HEK293 (cell line): Measurements from ENCODE around the gene EML6.

Experiments used
- CTCF ChIA-PET: fragments of 350-600 bp; formaldehyde crosslinking; extraction: SDS; loops from one replicate; lab custom pipeline; 2021; ENCODE audit warnings: antibody characterized with exemption; lab: Yijun Ruan, JAX
- POLR2A ChIA-PET: fragments of 300-600 bp; formaldehyde crosslinking; extraction: SDS; loops from one replicate; lab custom pipeline; 2020; ENCODE audit warnings: antibody characterized with exemption, inconsistent platforms; lab: Yijun Ruan, JAX
- H3K27ac ChIP-seq: fragments of 200-500 bp; sonication (Bioruptor generic); 2 replicates; pipeline ENCODE4 v1.5.1; 2014; ENCODE audit warnings: low read depth, low read length, control low read depth, inconsistent platforms; ENCODE audit errors: extremely low read depth
- H3K36me3 ChIP-seq, 2 experiments: fragments of 200-500 bp in 1 of 2; sonication (Bioruptor generic) in 1 of 2; 1 replicate in 1 of 2; 2 replicates in 1 of 2; pipeline ENCODE4 v1.5.1; 2014 to 2017; ENCODE audit warnings: inconsistent platforms in 2 of 2, low read length in 2 of 2; ENCODE audit not compliant: control insufficient read depth in 2 of 2, insufficient read depth in 1 of 2
- H3K4me1 ChIP-seq: fragments of 200-500 bp; sonication (Bioruptor generic); 2 replicates; pipeline ENCODE4 v1.5.1; 2014; ENCODE audit warnings: mild to moderate bottlenecking, low read length, inconsistent platforms; ENCODE audit not compliant: control insufficient read depth, insufficient read depth
- H3K4me3 ChIP-seq: 2 replicates; pipeline ENCODE4 v1.5.1; 2011; ENCODE audit warnings: low read depth, mild to moderate bottlenecking, control low read depth, low read length, moderate library complexity
- H3K9me3 ChIP-seq: fragments of 200-500 bp; sonication (Bioruptor generic); 2 replicates; pipeline ENCODE4 v1.5.1; 2014; ENCODE audit warnings: low read depth, low read length, inconsistent platforms; ENCODE audit not compliant: control insufficient read depth, insufficient read depth
- HOXD13 ChIP-seq: sonication (generic); formaldehyde crosslinking; IDR thresholded peaks from 2 replicates; pipeline ENCODE4 v1.8.0; 2022; ENCODE audit warnings: missing genetic modification reagents, borderline replicate concordance
- KLF1 ChIP-seq: fragments of 450-650 bp; formaldehyde crosslinking; IDR thresholded peaks from 2 replicates; pipeline ENCODE4 v1.5.1; 2016; ENCODE audit warnings: missing biosample characterization, missing genetic modification characterization
- KLF7 ChIP-seq: fragments of 450-650 bp; formaldehyde crosslinking; IDR thresholded peaks from 2 replicates; pipeline ENCODE4 v1.5.1; 2016; ENCODE audit warnings: missing biosample characterization, missing genetic modification characterization, borderline replicate concordance
- MEIS1 ChIP-seq: sonication (generic); formaldehyde crosslinking; IDR thresholded peaks from 2 replicates; pipeline ENCODE4 v1.8.1; 2022; ENCODE audit warnings: missing genetic modification reagents, mild to moderate bottlenecking, borderline replicate concordance
- PRDM1 ChIP-seq: fragments of 450-650 bp; formaldehyde crosslinking; IDR thresholded peaks from 2 replicates; pipeline ENCODE4; 2016; ENCODE audit warnings: missing biosample characterization, missing genetic modification characterization
- ZNF16 ChIP-seq: fragments of 450-650 bp; formaldehyde crosslinking; IDR thresholded peaks from 2 replicates; pipeline ENCODE4 v1.5.1; 2016; ENCODE audit warnings: low read depth, missing biosample characterization, missing genetic modification characterization
- ZNF24 ChIP-seq: fragments of 450-650 bp; formaldehyde crosslinking; IDR thresholded peaks from 2 replicates; pipeline ENCODE4 v1.5.1; 2016; ENCODE audit warnings: missing biosample characterization, missing genetic modification characterization
- ZNF391 ChIP-seq: fragments of 450-650 bp; formaldehyde crosslinking; IDR thresholded peaks from 2 replicates; pipeline ENCODE4 v1.5.1; 2016; ENCODE audit warnings: low read depth, missing biosample characterization, missing genetic modification characterization, borderline replicate concordance
- ZNF548 ChIP-seq: fragments of 450-650 bp; formaldehyde crosslinking; IDR thresholded peaks from 2 replicates; pipeline ENCODE4 v1.5.1; 2016; ENCODE audit warnings: missing biosample characterization, missing genetic modification characterization
- ZNF660 ChIP-seq: fragments of 450-650 bp; IDR thresholded peaks from 2 replicates; pipeline ENCODE4 v1.5.1; 2018; ENCODE audit warnings: missing biosample characterization, mild to moderate bottlenecking, missing genetic modification characterization
- ZNF843 ChIP-seq: fragments of 450-650 bp; formaldehyde crosslinking; IDR thresholded peaks from 2 replicates; pipeline ENCODE4 v1.5.1; 2016; ENCODE audit warnings: missing biosample characterization, missing genetic modification characterization
- TF ChIP-seq, protein P1 (sequence below): fragments of 450-650 bp; formaldehyde crosslinking; IDR thresholded peaks from 2 replicates; pipeline ENCODE4 v1.5.1; 2016; ENCODE audit warnings: missing biosample characterization, missing genetic modification characterization, borderline replicate concordance
- TF ChIP-seq, protein P2 (sequence below): fragments of 450-650 bp; formaldehyde crosslinking; IDR thresholded peaks from 2 replicates; pipeline ENCODE4 v1.5.1; 2017; ENCODE audit warnings: missing biosample characterization, missing genetic modification characterization
- TF ChIP-seq, protein P3 (sequence below): fragments of 450-650 bp; IDR thresholded peaks from 2 replicates; pipeline ENCODE4 v1.5.1; 2018; ENCODE audit warnings: missing biosample characterization, missing genetic modification characterization
- TF ChIP-seq, protein P4 (sequence below): fragments of 450-650 bp; formaldehyde crosslinking; IDR thresholded peaks from 2 replicates; pipeline ENCODE4 v1.5.1; 2016; ENCODE audit warnings: missing biosample characterization, missing genetic modification characterization
- TF ChIP-seq, protein P5 (sequence below): fragments of 450-650 bp; formaldehyde crosslinking; IDR thresholded peaks from 2 replicates; pipeline ENCODE4 v1.5.1; 2016; ENCODE audit warnings: missing biosample characterization, missing genetic modification characterization

Gene EML6

DNA sequence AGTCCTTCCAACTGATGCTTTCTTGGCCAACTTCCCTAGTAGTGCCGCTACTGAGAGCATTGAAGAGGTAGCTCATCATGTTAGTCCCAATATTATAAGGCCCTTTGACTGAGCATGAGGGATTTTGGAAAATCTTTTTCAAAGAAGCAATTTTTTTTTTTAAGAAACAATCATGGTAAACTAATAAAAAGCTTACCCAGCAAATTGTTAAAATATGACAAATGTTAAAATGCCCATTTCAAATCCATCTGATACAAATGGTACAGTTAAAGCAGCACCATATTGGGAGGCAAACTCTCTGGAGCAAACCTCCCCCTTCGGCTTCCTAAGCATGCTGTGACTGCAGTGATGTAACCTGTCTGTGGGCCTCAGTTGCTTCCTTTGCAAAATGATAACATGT lies 191.2 kb downstream of the EML6 start (continued):
- TF ChIP-seq, protein P1, sequence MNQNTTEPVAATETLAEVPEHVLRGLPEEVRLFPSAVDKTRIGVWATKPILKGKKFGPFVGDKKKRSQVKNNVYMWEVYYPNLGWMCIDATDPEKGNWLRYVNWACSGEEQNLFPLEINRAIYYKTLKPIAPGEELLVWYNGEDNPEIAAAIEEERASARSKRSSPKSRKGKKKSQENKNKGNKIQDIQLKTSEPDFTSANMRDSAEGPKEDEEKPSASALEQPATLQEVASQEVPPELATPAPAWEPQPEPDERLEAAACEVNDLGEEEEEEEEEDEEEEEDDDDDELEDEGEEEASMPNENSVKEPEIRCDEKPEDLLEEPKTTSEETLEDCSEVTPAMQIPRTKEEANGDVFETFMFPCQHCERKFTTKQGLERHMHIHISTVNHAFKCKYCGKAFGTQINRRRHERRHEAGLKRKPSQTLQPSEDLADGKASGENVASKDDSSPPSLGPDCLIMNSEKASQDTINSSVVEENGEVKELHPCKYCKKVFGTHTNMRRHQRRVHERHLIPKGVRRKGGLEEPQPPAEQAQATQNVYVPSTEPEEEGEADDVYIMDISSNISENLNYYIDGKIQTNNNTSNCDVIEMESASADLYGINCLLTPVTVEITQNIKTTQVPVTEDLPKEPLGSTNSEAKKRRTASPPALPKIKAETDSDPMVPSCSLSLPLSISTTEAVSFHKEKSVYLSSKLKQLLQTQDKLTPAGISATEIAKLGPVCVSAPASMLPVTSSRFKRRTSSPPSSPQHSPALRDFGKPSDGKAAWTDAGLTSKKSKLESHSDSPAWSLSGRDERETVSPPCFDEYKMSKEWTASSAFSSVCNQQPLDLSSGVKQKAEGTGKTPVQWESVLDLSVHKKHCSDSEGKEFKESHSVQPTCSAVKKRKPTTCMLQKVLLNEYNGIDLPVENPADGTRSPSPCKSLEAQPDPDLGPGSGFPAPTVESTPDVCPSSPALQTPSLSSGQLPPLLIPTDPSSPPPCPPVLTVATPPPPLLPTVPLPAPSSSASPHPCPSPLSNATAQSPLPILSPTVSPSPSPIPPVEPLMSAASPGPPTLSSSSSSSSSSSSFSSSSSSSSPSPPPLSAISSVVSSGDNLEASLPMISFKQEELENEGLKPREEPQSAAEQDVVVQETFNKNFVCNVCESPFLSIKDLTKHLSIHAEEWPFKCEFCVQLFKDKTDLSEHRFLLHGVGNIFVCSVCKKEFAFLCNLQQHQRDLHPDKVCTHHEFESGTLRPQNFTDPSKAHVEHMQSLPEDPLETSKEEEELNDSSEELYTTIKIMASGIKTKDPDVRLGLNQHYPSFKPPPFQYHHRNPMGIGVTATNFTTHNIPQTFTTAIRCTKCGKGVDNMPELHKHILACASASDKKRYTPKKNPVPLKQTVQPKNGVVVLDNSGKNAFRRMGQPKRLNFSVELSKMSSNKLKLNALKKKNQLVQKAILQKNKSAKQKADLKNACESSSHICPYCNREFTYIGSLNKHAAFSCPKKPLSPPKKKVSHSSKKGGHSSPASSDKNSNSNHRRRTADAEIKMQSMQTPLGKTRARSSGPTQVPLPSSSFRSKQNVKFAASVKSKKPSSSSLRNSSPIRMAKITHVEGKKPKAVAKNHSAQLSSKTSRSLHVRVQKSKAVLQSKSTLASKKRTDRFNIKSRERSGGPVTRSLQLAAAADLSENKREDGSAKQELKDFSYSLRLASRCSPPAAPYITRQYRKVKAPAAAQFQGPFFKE = no peak
- no peak for TF ChIP-seq ZNF391
- TF ChIP-seq ZNF16 (tag by site-specific recombination) = no peak
- no peak for TF ChIP-seq ZNF24 (tag by site-specific recombination)
- TF ChIP-seq KLF7 (tag by site-specific recombination) = no peak
- no peak for TF ChIP-seq HOXD13
- no peak for TF ChIP-seq PRDM1 (tag by site-specific recombination)
- TF ChIP-seq, all 188 proteins: peak for 0

DNA sequence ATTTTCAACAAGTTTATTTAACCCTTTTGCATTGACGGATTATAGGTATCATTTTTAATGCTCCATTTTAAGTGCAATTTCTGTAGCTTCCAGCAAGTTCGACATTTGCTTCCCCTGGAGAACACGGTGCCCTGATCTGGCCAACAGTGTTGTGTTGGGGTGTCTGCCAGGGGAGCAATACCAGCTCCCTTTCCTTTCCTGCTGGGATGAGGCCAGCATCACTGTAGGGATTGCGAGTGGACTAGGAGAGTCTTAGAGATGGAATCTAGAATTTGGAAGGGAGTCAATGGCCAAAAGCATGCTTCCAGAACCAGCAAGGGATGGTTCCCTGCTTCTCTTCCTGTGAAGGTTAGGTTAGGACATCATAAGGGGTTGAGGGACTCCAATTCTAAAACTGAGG lies 191.6 kb downstream of the EML6 start:
- no peak overlapping the region for H3K4me3 ChIP-seq
- TF ChIP-seq, protein P2, sequence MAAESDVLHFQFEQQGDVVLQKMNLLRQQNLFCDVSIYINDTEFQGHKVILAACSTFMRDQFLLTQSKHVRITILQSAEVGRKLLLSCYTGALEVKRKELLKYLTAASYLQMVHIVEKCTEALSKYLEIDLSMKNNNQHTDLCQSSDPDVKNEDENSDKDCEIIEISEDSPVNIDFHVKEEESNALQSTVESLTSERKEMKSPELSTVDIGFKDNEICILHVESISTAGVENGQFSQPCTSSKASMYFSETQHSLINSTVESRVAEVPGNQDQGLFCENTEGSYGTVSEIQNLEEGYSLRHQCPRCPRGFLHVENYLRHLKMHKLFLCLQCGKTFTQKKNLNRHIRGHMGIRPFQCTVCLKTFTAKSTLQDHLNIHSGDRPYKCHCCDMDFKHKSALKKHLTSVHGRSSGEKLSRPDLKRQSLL (tag by site-specific recombination) = no peak
- no peak overlapping the region for H3K27ac ChIP-seq
- ChIA-PET CTCF (interaction anchor here (0.6 kb wide), 3 partner anchors 250 to 1957 kb away, joined by 3 read pairs; no protein-coding TSS in a partner anchor), POLR2A (no interaction called here)
- no peaks in the 10 kb centered on the region for H3K36me3 ChIP-seq
- no peaks in the 10 kb centered on the region for H3K4me1 ChIP-seq
- H3K9me3 ChIP-seq = no peaks in the 10 kb centered on the region

DNA sequence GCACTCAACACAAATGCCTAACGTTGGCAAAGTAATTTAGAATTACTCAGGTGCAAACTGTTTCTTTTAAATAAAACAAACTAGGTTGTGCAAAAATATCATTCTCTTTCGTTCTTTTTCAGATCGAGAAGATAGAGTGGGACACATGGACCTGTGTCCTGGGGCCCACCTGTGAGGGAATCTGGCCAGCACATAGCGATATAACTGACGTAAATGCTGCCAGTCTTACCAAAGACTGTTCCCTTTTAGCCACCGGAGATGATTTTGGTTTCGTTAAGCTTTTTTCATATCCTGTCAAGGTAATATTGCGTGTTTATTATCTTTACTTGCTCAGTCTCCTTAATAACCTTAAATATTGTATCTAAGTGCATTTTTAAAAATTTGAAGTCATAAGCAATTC lies 193.2 kb downstream of the EML6 start:
- Histone ChIP-seq H3K4me3 (no peak overlapping the region), H3K9me3 (no peaks in the 10 kb centered on the region), H3K4me1 (no peaks in the 10 kb centered on the region), H3K36me3 (no peaks in the 10 kb centered on the region)
- CTCF ChIA-PET = no interaction called here
- POLR2A ChIA-PET = no interaction called here
- TF ChIP-seq, protein P3, sequence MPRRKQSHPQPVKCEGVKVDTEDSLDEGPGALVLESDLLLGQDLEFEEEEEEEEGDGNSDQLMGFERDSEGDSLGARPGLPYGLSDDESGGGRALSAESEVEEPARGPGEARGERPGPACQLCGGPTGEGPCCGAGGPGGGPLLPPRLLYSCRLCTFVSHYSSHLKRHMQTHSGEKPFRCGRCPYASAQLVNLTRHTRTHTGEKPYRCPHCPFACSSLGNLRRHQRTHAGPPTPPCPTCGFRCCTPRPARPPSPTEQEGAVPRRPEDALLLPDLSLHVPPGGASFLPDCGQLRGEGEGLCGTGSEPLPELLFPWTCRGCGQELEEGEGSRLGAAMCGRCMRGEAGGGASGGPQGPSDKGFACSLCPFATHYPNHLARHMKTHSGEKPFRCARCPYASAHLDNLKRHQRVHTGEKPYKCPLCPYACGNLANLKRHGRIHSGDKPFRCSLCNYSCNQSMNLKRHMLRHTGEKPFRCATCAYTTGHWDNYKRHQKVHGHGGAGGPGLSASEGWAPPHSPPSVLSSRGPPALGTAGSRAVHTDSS (tag by site-specific recombination) = no peak
- TF ChIP-seq, protein P4, sequence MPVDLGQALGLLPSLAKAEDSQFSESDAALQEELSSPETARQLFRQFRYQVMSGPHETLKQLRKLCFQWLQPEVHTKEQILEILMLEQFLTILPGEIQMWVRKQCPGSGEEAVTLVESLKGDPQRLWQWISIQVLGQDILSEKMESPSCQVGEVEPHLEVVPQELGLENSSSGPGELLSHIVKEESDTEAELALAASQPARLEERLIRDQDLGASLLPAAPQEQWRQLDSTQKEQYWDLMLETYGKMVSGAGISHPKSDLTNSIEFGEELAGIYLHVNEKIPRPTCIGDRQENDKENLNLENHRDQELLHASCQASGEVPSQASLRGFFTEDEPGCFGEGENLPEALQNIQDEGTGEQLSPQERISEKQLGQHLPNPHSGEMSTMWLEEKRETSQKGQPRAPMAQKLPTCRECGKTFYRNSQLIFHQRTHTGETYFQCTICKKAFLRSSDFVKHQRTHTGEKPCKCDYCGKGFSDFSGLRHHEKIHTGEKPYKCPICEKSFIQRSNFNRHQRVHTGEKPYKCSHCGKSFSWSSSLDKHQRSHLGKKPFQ (tag by site-specific recombination) = no peak
- no peak for TF ChIP-seq ZNF843 (tag by site-specific recombination)
- no peak for TF ChIP-seq KLF1 (tag by site-specific recombination)
- TF ChIP-seq, protein P5, sequence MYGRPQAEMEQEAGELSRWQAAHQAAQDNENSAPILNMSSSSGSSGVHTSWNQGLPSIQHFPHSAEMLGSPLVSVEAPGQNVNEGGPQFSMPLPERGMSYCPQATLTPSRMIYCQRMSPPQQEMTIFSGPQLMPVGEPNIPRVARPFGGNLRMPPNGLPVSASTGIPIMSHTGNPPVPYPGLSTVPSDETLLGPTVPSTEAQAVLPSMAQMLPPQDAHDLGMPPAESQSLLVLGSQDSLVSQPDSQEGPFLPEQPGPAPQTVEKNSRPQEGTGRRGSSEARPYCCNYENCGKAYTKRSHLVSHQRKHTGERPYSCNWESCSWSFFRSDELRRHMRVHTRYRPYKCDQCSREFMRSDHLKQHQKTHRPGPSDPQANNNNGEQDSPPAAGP (tag by site-specific recombination) = no peak
- no peak for TF ChIP-seq MEIS1 (CRISPR knock-in tag)
- no peak for TF ChIP-seq ZNF548 (tag by site-specific recombination)
- no peak for TF ChIP-seq ZNF660 (tag by site-specific recombination)
- TF ChIP-seq, all 188 proteins: peak for 0
- no peak overlapping the region for H3K27ac ChIP-seq
